Adrenal gland (tissue), 5 donors: ENCODE measurements around the gene GALT.

Source experiments
- CTCF ChIP-seq, 6 experiments: fragments of 450-650 bp in 4 of 6; fragments of 200-600 bp in 2 of 6; sonication (generic) in 1 of 6; IDR thresholded peaks; 1 replicate in 5 of 6; 2 replicates in 1 of 6; pipeline versions ENCODE4 v1.5.1 to v1.8.0; 2016 to 2021; ENCODE audit warnings: antibody characterized with exemption in 6 of 6, mild to moderate bottlenecking in 2 of 6, moderate library complexity in 1 of 6
- POLR2A ChIP-seq, 2 donors: fragments of 450-650 bp; IDR thresholded peaks; one replicate each; pipeline ENCODE4 v1.6.1; 2017; ENCODE audit warnings: antibody characterized with exemption in 2 of 2, mild to moderate bottlenecking in 2 of 2, moderate library complexity in 1 of 2
- donor health status: DM: no; HTN: no; CAD: no.

DNA sequence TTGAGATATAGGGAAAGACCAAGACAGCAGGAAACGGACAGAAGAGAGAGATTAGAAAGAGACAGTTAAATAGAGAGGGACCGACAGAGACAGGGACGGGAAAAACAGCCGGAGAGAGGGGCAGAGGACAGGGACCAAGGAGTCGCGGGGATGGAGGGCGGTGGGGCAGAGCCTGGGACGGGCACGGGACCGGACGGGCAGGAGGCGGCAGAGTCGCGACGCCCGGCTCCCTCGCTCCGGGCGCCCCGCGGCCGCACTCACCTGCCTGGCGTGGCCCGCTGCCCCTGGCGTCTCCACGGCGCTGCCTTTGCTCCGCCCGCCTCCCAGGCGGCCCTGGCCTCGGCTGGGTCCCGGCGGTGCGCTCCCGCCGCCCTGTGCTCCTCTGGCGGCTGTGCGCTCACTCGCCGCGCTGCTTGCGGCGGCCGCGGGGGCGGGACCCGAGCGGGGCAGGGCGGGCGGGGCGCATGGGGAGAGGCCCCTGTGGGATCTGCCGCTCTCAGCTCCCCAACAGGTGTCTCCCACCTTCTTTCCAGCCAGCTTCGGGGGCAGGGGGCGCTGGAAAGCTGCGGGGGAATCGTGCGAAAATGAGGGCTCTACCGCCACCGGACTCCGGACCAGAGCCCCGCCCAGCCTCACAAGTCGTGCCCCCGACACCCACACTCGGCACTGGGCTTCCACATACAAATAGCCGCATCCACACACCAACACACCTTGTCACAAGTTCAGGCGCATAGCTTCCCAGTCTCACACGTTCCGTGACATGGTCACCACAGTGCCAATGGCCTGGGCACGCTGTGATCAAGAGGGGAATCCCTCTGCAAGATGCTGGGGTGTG, 17.6 kb upstream of the GALT start, which contains the start of gene ARID3C:
- no peak for TF ChIP-seq POLR2A (IDR thresholded peaks at IDR 0.05)
- TF ChIP-seq CTCF (IDR thresholded peaks at IDR 0.05): no peak
